Ascending aorta (tissue), 2 donors: ENCODE results near the gene TYRO3. TPM values are rescaled to one million over a fixed set of nuclear protein-coding genes. Genes with fewer than 3 reads are reported as not detected.

Experiments
- DNase-seq, 2 donors: peaks; one replicate each; pipeline ENCODE4 v3.0.0-alpha.2; 2019; ENCODE audit warnings: low spot score in 2 of 2
- H3K27ac ChIP-seq, 2 donors: fragments of 200-600 bp; sonication (generic); one replicate each; pipeline ENCODE4 v1.5.1; 2016 to 2017; ENCODE audit warnings: mild to moderate bottlenecking in 1 of 2
- H3K27me3 ChIP-seq: fragments of 200-600 bp; sonication (generic); one replicate; pipeline ENCODE4 v1.5.1; 2017
- H3K36me3 ChIP-seq, 2 donors: fragments of 200-600 bp; sonication (generic); one replicate each; pipeline ENCODE4 v1.5.1; 2016
- H3K4me1 ChIP-seq, 2 donors: fragments of 200-600 bp; sonication (generic); one replicate each; pipeline ENCODE4 v1.5.1; 2016 to 2017; ENCODE audit warnings: mild to moderate bottlenecking in 1 of 2
- H3K4me3 ChIP-seq, 2 donors: fragments of 200-600 bp; sonication (generic); one replicate each; pipeline ENCODE4 v1.5.1; 2016 to 2017; ENCODE audit warnings: mild to moderate bottlenecking in 1 of 2
- H3K9me3 ChIP-seq, 2 donors: fragments of 200-600 bp; sonication (generic); one replicate each; pipeline ENCODE4 v1.5.1; 2016
- intact Hi-C: fragments of 100-400 bp; cut with DNase I; formaldehyde crosslinking; loops from one replicate; pipeline ENCODE4 v1.15.1; 2023
- total RNA-seq: library from RNA; depleted of rRNA; stranded (reverse); fragments of >200 nt; gene quantifications from one replicate; pipeline ENCODE4 v1.1.0, GENCODE V29; 2016
- TF ChIP-seq, protein P1 (sequence below), 3 experiments: fragments of 200-600 bp in 2 of 3; fragments of 450-650 bp in 1 of 3; sonication (generic) in 2 of 3; IDR thresholded peaks; one replicate each; pipeline ENCODE4 v1.5.1; 2016 to 2019; ENCODE audit warnings: antibody characterized with exemption in 3 of 3, mild to moderate bottlenecking in 1 of 3, moderate library complexity in 1 of 3

TYRO3 gene
- total RNA-seq, 1 donor from 2014 or later: 7.0 TPM

DNA sequence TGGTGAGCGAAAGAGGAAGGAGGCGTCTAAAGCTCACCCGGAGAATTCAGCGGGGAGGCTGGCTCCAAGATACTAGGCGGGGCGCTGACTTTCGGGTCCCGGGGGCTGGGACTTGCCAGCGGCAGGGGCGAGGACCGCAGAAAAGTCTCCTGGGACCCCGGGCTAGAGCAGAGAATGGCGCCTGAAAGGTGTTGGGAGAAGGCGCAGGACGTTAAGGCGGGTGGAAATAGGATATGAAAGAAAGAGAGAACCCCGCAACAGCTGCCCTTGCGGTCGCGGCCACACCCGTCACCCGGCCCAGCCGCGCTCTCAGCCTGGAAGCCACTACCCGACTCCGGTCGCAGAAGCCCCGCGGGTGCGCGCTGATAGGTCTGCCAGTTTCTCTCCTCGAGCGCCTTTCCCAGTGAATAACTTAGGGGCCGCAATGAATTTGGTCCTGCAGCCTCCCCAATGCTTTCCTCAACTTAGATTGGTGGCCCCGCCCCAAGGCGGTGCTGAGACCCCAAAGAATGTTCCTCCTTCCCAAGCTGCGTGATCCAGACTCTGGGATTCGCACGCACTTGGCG is 46.0 kb upstream of the TYRO3 start:
- no peak overlapping the region for H3K27ac ChIP-seq
- TF ChIP-seq, protein P1, sequence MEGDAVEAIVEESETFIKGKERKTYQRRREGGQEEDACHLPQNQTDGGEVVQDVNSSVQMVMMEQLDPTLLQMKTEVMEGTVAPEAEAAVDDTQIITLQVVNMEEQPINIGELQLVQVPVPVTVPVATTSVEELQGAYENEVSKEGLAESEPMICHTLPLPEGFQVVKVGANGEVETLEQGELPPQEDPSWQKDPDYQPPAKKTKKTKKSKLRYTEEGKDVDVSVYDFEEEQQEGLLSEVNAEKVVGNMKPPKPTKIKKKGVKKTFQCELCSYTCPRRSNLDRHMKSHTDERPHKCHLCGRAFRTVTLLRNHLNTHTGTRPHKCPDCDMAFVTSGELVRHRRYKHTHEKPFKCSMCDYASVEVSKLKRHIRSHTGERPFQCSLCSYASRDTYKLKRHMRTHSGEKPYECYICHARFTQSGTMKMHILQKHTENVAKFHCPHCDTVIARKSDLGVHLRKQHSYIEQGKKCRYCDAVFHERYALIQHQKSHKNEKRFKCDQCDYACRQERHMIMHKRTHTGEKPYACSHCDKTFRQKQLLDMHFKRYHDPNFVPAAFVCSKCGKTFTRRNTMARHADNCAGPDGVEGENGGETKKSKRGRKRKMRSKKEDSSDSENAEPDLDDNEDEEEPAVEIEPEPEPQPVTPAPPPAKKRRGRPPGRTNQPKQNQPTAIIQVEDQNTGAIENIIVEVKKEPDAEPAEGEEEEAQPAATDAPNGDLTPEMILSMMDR (IDR thresholded peaks at IDR 0.05): no peak
- peaks cover 17% of the 10 kb centered on the region for H3K27me3 ChIP-seq
- intact Hi-C loops: loop anchor here (10.0 kb wide), 1 partner anchor 782 kb away; no protein-coding TSS in a partner anchor
- DNase-seq: no peak
- H3K4me3 ChIP-seq: peak overlapping the region; percentile 39 to 53
- peaks cover 0 to 4% of the 10 kb centered on the region in 2 donors for H3K36me3 ChIP-seq
- no peaks in the 10 kb centered on the region for H3K9me3 ChIP-seq
- H3K4me1 ChIP-seq: peaks cover 4 to 17% of the 10 kb centered on the region in 2 donors

DNA sequence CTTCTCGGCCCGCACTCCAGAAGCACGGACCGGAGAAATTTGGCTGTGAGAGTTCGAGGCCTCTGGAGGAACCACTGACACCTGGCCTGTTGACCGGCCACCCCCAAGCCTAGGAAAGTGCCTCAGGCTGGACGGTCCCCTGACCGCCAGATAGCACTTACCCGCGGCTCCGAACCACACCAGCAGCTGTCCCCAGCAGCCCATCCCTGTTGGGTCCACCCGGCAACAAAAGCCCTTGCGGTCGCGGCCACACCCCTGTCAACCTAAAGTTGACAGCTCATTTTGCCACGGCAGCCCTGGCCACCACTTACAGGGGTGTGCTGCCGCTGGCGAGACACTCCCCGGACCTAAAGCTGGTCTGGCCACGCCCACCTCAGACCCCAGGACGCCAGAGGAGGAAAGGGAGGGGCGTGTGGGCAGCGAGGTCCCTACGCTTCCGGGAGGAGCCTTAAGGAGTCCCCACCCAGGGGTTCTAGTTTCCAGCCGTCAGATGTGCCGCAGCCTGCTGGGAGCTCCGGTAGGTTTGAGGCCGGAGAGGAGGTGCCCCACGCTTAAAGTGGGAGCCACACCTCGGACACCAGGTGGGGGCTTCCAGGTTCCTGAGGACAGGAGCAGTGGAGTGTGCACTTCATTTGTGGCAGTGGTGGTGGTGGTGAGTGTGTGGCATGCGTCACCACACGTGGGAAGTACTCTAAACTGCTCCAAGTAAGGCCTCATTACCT is 45.3 kb upstream of the TYRO3 start, which contains the start of gene LTK:
LTK (minus strand) TSS at position 322 of the 722 bp plus-strand sequence; CDS start at position 204, 118 bp downstream.
- H3K9me3 ChIP-seq: no peaks in the 10 kb centered on the region
- TF ChIP-seq, protein P1 (IDR thresholded peaks at IDR 0.05): no peak
- H3K36me3 ChIP-seq: peaks cover 0 to 4% of the 10 kb centered on the region in 2 donors
- peaks cover 4 to 17% of the 10 kb centered on the region in 2 donors for H3K4me1 ChIP-seq
- DNase-seq: no peak
- peaks cover 17% of the 10 kb centered on the region for H3K27me3 ChIP-seq
- H3K4me3 ChIP-seq: peak within 1 kb of the TSS; percentile 39 to 53
- intact Hi-C loops: loop anchor here (10.0 kb wide), 1 partner anchor 781 kb away; no protein-coding TSS in a partner anchor
- no peak within 1 kb of the TSS for H3K27ac ChIP-seq

DNA sequence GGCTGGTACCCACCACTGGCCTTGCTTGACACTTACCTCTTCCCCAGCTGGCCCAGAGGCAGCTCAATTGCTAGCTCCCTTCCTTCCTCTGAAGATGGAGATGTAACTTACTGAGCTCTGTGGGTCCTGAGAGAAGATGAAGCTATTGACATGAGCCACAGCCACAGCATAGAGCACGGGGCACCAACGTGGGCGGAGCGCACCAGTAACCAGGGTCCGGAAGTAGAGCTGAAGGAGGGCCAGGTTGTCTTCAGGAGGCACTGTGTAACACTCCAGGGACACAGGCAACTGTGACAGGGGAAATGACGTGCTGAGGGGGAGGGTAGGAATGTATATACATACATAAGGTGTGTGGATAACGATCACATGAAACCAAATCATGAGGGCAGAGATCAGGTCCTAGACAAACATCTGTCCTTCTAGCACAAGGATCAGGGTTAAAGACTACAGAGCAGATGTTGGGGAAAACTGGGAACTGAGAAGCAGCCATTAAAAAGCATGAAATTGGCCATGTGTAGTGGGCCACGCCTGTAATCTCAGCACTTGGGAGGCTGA is 41.0 kb upstream of the TYRO3 start:
- Histone ChIP-seq H3K9me3 (no peaks in the 10 kb centered on the region), H3K36me3 (peaks cover 9 to 15% of the 10 kb centered on the region in 2 donors)
- no peak for DNase-seq

DNA sequence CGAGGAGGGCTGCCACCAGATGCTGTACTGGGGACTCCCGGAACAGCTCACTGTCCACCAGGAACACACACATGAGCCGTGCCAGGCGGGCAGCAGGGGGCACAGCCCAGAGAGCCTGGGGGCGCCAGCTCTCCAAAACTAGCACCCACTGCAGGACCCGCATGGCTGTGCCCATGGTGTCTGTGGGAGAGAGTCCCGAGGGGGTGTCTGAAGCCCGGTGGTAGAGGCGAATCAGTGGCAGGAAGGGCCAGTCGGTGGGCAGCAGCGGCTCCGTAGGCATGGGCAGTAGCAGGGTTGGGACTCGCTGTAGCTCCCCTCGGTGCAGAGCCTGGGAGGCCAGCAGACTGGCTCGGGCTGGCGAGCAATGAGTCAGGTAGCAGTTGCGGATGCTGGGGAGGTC is 38.4 kb upstream of the TYRO3 start:
- Histone ChIP-seq H3K9me3 (no peaks in the 10 kb centered on the region), H3K4me1 (no peaks in the 10 kb centered on the region), H3K27me3 (no peaks in the 10 kb centered on the region), H3K27ac (no peak overlapping the region), H3K36me3 (peaks cover 12 to 35% of the 10 kb centered on the region in 2 donors), H3K4me3 (no peak overlapping the region)
- TF ChIP-seq, protein P1 (IDR thresholded peaks at IDR 0.05): no peak
- intact Hi-C loops: no loop called here
- no peak for DNase-seq

More for the DNA sequence above, 41.0 kb upstream of the TYRO3 start:
- Histone ChIP-seq H3K4me1 (peaks cover 0 to 5% of the 10 kb centered on the region in 2 donors), H3K4me3 (no peak overlapping the region), H3K27me3 (no peaks in the 10 kb centered on the region), H3K27ac (no peak overlapping the region)
- intact Hi-C loops: loop anchor here (10.0 kb wide), 1 partner anchor 777 kb away; no protein-coding TSS in a partner anchor
- TF ChIP-seq, protein P1 (IDR thresholded peaks at IDR 0.05): no peak

DNA sequence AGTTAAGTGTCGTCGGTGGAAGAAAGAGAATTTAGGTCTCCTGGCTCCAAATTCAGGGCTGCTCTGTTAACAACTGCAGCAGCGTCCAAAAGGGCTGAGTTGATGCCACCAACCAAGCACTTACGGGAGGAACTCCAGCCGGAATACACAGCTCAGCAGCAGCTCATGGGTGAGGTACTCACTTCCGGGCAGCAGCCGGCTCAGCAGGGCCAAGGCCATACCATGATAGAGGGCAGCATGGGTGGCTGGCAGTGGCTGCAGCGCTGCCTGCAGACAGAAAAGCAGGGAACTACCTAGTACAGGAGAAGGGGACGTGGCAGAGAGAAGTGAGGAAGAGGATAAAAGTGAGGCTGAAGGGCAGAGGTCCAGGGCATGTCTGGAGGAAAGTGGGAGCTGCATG is 37.4 kb upstream of the TYRO3 start:
- intact Hi-C loops: no loop called here
- H3K27me3 ChIP-seq: no peaks in the 10 kb centered on the region
- H3K9me3 ChIP-seq: no peaks in the 10 kb centered on the region
- no peak for DNase-seq
- H3K4me3 ChIP-seq: no peak overlapping the region
- TF ChIP-seq, protein P1 (IDR thresholded peaks at IDR 0.05): no peak
- H3K4me1 ChIP-seq: no peaks in the 10 kb centered on the region
- H3K27ac ChIP-seq: no peak overlapping the region
- peaks cover 15 to 45% of the 10 kb centered on the region in 2 donors for H3K36me3 ChIP-seq
